Cardiac septum (tissue), 1 donor: ENCODE measurements around the gene SLC35G3. TPM values are rescaled to one million over a fixed set of nuclear protein-coding genes. Genes with fewer than 3 reads are reported as not detected.
A peak's percentile ranks its signal among the peaks of the same experiment; 100 is the strongest.
"Not testable (repeated sequence)": the region's sequence is repeated elsewhere in the genome, so short reads cannot be mapped to it uniquely, and the experiment has no call there.

ENCODE experiments used
- DNase-seq: peaks from one replicate; pipeline ENCODE4 v3.0.0-alpha.2; 2020; ENCODE audit warnings: low spot score
- intact Hi-C: fragments of 100-400 bp; cut with DNase I; formaldehyde crosslinking; loops from one replicate; pipeline ENCODE4 v1.14.0; 2022
- total RNA-seq: library from RNA; stranded (reverse); fragmentation: NEBNext Ultra II Directional; extraction: Animal tissue kit (Norgen Biotek cat#: 25700); gene quantifications from one replicate; pipeline ENCODE4 v1.2.1, GENCODE V29; 2021
- donor health status: DM: no; HTN: no; CAD: no.

SLC35G3 gene
- total RNA-seq, 1 donor from 2014 or later, result not detected

DNA sequence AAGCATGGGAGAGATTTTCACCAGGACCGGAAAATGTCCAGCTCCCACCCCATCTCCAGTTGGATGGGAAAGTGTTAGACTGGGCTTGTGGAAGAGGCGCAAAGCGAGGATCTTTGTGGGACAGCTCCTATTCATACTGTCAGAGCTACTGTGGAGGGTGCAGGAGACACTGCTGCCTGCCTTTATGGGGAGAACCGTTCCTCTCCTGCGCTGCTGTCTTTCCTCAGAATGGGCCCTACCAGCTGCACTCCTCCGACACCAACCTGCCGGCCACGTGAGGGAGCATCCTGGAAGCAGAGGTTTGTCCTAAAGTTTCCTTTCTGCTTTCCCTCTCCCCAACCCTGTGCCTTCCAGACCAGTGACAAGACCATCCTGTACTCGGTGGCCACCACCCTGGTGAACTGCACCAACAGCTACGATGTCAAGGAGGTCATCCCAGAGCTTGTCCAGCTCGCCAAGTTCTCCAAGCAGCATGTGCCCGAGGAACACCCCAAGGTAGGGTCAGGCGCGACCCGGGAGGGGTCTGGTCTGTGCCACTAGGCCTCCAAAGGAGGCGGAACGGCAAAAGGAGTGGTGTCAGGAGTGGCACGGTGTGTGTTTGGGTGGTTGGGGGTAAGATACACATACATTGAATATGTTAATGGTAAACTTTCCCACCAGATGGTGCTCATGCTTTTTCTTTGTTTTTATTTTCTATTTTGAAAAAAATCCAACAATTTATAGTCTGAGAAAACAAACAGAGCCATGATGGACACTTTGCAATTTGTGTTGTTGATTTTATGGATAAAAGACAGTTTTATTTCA, 23.0 kb downstream of the SLC35G3 start:
- DNase-seq, result no peak
- intact Hi-C loops, result loop anchor here (5.0 kb wide), 1 partner anchor 366 kb away; the partner anchor contains the start of gene SLFN12L

DNA sequence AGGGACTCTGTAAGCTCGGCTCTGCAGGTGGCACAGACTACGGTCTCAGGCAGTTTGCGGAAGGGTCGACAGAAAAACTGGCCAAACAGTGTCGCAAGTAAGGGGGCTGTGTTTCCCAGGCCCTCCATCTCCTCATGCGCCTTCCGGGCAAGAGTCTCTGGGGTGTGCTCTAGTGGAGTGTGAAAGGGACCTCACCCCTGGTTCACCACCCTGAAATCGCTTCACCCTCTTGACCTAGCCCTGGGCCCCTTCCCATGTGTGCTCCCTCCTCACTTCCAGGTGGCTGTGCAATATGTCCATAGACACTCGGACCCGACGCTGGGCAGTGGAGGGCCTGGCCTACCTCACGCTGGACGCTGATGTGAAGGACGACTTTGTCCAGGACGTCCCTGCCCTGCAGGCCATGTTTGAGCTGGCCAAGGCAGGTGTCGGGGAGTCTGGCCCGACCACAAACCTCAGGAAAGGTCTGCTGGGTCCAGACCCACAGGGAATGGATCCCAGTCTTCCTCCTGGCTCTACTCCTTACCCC, 24.3 kb downstream of the SLC35G3 start:
- DNase-seq, result no peak
- intact Hi-C loops, result loop anchor here (5.0 kb wide), 1 partner anchor 367 kb away; the partner anchor contains the start of gene SLFN12L

DNA sequence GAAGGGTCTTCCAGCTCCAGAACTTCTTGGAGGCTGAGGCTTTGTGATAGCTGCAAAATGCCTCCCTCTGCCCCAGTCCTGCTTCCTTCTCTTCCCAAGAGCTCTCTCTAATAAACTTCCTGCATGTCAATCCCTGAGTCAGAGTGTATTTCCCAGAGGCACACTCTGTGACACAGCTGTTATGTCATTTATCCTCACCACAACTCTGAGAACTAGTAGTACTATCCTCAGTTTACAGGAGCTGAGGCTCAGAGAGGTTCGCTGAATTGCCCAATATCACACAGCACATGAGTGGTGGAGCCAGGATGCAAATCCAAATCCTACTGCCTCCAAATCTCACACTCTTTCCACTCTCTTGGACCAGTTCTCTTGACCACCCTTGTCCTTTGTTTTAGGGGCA, 26.5 kb downstream of the SLC35G3 start:
- DNase-seq, result no peak
- intact Hi-C loops, result no loop called here

DNA sequence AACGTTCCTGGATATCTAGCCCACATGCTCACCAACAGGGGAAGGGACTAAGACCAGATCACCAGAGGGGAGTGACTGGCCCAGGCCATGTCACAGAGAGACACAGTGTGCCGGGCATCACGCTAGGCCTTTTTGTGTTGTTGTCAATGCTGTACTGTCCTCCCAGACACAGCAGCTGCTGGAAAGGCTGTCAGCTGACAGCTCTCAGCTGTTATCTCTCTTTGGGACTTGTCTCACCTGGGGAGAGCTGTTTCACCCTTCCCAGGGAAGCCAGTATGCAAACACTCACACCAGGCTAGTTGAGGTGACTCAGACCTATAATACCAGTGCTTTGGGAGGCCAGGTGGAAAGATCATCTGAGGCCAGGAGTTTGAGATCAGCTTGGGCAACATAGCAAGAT, 27.1 kb downstream of the SLC35G3 start:
- no peak for DNase-seq
- intact Hi-C loops, result no loop called here

DNA sequence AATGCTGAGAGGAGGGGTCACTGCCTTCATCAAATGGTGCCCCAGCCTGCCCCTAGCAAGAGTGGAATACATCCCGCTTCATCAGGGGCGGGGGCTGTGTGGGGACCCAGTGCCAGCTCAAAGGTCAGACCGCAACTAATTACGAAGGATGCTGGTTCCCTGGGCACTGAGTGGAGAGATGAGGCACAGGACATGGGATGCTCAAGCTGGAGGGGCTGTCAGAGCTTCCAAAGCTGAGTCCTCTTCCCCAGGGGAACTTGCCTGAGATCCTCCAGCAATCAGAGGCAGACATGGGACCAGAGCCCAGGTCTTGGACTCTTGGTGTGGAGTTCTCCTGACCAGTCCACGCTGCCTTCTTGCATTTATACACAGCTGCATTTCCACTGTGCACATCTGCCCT, 27.7 kb downstream of the SLC35G3 start:
- no peak for DNase-seq

DNA sequence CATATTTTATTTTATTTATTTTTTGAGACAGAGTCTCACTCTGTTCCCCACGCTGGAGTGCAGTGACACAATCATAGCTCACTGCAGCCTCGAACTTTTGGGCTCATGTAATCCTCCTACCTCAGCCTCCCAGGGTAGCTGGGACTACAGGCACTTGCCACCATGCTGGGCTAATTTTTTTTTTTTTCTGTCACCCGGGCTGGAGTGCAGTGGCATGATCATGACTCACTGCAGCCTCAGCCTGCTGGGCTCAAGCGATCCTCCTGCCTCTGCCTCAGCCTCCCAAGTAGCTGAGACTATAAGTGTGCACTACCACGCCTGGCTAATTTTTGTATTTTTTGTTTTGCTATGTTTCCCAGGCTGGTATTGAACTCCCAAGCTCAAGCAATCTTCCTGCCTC, 29.5 kb downstream of the SLC35G3 start:
- DNase-seq, result no peak
- intact Hi-C loops, result no loop called here

More for the DNA sequence above, 27.7 kb downstream of the SLC35G3 start:
- intact Hi-C loops, result no loop called here

DNA sequence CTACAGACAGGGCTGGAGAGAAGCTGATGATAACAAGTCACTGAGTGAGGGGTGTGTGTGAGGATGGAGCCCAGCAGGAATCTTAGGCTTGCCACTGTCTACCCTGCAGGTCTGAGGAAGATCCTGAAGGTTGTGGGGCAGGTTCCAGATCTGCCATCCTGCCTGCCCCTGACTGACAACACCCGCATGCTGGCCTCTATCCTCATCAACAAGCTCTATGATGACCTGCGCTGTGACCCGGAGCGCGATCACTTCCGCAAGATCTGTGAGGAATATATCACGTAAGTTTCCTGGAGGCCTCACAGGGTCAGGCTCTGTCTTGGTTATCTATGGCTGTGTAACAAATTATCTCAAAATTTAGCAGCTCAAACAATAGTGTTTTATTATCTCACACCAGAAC, 30.3 kb downstream of the SLC35G3 start:
- DNase-seq, result no peak
- intact Hi-C loops, result no loop called here

DNA sequence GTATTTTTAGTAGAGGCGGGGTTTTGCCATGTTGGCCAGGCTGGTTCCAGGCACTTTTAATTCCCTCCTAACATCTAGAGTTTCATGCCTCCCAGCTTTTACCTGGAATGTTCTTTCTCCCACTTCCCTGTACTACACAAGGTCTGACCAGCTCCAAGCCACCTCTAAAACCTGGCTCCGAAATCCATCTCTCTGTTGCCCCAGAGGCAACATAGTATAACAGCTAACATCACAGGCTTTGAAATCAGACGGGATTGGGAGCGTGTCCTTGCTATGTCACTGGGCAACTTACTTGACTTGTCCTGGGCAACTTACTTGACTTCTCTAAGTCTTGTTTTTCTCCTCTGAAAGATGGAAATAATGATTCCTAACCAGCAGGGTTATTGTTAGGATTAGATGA, 31.4 kb downstream of the SLC35G3 start:
- intact Hi-C loops, result no loop called here
- DNase-seq, result no peak

DNA sequence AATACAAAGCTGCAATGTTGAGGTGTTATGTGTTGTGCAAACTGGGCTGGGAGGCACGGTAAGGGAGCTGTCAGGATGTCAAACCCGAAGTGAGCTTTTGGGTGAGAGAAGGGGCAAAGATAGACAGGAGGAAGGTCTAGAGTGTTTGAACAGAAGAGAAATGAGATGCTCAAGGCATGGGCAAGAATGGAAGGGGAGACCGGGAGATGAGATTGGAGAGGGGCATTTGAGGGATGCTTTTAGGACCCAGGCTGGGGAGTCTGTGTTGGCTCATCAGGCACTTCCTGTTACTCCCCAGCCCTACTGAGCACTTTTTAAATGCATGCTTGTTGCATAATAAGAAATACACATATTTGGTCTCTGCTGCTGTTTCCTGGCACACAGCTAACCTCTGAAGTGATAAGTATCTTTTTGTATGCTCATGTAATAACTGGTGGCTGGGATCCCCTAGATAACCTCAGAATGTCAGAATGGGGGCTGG, 32.9 kb downstream of the SLC35G3 start:
- no peak for DNase-seq
- intact Hi-C loops, result no loop called here

DNA sequence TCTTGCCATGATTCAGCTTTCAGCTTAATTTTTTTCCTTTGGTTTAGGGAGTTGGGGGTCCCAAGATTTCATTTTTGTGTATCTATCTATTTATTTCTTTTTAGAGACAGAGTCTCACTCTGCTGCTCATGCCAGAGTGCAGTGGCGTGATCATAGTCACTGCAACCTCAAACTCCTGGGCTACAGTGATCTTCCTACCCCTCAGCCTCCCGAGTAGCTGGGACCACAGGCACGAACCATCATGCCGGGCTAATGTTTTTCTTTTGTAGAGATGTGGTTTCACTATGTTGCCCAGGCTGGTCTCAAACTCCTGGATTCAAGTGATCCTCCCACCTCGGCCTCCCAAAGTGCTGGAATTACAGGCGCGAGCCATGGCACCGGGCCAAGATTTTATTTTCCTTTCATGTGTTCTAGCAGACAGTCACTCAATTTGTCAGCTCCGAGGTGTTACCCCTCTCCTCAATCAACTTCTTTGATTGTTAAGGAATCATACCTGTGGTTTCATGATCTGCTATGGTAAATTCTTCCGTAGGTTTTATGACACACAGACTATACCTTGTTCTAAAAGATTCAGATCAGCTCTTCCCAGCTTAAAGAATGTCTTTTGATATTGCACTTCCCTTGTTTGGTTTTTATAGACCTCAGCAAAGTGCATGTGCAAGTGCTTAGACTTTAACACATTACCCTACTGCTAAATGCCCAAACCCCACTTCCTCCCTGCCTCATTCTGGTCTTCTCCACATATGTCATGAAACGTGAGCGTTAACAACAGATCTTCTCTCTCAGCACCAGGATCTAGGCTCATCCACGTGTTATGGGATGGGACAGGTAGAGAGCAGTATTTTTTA, 33.6 kb downstream of the SLC35G3 start:
- intact Hi-C loops, result no loop called here
- peak; percentile 39 for DNase-seq

DNA sequence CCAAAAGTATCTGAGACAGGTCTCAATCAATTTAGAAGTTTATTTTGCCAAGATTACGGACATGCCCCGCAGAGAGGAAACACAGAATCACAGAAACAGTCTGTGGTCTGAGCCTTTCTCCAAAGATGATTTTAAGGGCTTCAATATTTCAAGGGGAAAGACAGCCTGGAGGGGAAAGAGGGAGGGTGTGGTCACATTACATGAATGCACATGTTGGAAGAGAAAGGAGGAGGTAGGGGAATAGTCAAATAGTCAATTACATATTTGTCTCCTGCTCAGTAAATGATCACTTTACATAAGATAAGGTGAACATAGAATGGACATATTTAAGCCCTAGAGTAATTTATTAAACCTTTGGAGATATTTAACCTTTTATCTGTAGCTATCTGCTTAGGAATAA, 34.3 kb downstream of the SLC35G3 start:
- intact Hi-C loops, result no loop called here

DNA sequence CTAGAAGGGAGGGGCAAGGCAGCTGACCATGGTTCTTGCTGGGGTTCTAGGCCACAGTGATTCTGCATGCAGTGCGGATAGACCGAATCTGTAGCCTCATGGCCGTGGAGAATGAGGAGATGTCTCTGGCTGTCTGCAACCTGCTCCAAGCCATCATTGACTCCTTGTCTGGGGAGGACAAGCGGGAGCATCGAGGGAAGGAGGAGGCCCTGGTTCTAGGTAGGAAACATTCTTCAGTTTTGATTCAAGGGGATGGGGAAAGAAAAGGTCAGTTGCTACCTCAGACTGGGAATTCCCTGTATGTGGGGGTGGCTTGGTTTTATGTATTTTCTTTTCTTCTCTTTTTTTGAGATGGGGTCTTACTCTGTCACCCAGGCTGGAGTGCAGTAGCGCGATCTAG, 38.9 kb downstream of the SLC35G3 start:
- DNase-seq, result no peak
- intact Hi-C loops, result no loop called here

More for the DNA sequence above, 34.3 kb downstream of the SLC35G3 start:
- DNase-seq, result no peak

DNA sequence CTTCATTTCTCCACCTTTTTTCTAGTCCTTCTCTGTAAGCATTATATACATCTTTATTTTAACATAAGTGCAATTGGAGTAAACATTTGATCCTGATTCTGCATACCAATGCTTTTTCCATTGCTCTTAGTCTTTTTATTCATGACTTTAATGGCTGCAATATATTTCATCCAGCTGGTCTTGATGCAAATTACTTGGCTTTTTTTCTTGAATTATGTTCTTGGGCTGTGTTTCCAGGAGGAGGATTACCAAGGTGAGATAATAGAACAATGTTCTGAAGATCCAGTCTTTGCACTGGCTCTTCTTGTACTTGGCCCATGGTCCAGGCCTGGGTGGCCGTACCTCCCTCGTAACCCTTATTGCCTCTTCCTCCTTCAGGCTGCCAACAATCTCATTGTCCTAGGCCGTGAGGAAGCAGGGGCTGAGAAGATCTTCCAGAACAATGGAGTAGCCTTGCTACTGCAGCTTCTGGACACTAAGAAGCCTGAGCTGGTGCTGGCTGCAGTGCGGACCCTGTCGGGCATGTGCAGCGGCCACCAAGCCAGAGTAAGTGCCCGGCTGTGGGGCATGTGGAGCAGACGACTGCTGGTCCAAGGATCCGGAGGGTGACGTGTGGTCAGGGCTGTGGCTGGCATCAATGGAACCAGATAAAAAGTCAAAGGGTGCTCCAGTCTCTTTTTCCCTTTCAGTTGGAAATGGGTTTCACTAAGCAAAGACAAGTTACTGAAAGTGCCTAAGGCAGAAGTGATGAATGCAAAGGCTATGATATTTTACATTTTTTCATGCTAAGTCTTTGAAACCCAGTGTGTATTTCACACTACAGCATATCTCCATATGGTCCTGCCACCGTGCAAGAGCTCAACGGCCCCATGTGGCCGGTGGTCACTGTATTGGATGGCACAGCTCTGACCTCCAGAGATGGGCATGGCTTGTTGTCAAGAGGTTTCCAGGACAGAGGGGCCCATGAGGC, 39.7 kb downstream of the SLC35G3 start:
- intact Hi-C loops, result no loop called here
- DNase-seq, result peak; percentile 74

DNA sequence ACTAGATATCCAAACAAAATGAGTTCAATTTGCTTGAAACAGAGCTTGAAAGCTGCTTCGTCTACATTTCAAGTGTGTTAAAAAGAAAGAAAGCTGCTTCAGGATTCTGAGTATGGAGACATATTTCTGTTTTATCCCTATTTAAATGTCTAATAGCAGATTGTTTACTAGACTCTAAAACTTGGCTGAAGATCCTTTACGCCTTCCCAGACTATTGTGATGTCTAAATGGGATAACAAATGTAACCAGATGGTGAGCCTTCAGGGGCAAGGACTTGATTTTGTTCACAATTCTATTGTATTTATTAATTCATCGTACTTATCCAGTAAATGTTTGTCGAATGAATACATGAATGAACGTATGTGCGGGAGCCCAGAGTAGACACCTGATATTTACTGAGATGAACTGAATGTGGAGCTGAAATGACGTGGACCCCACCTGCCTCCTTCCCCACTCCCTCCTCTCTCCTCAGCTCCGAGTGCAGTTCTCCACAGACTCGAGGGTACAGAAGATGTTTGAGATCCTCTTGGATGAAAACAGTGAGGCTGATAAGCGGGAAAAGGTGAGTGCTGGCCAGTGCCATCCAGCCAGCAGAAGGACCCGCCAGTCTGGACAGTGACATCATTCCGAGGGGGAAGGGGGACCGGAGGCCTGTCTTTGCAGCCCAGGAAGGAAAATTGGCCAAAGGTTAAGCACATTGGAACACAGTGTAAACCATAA, 41.6 kb downstream of the SLC35G3 start:
- DNase-seq, result no peak
- intact Hi-C loops, result no loop called here

DNA sequence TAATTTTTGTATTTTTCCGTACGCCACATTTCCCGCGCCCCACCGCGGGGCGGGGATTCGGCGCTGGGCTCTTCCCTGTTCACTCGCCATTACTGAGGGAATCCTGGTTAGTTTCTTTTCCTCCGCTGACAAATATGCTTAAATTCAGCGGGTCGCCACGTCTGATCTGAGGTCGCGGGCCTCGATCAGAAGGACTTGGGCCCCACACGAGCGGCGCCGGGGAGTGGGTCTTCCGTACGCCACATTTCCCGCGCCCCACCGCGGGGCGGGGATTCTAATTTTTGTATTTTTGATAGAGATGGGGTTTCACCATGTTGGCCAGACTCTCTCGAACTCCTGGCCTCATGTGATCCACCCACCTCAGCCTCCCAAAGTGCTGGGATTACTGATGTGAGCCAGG, 43.1 kb downstream of the SLC35G3 start:
- DNase-seq, intact Hi-C loops: not testable (repeated sequence)

DNA sequence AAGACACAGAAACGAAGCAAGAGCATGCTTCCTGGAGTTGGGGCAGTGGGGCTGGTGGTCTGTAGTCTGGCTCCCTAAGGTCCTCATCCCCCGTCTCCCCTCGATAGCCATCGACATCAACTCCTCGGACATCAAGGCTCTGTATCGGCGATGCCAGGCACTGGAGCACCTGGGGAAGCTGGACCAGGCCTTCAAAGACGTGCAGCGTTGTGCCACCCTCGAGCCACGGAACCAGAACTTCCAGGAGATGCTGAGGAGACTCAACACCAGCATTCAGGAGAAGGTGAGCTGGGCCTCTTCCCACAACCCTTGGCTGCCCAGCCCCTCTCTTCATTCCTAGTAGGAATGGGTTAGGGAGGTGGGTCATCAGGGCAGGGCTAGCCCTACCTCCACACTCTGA, 44.3 kb downstream of the SLC35G3 start:
- intact Hi-C loops, result no loop called here

DNA sequence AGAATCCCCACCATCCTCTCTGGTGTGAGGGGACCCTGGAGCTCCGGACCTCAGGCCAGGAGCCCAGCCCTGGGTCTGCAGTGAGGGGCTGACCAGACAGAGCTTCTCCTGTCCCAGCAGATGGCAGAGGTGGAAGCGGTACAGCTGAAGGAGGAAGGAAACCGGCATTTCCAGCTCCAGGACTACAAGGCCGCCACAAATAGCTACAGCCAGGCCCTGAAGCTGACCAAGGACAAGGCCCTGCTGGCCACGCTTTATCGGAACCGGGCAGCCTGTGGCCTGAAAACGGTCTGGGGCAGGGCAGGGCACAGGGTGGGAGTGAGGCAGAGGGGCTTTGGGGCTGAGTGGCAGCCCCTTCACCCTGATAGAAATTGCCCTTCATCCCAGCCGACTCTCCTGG, 46.0 kb downstream of the SLC35G3 start:
- intact Hi-C loops, result no loop called here

More for the DNA sequence above, 44.3 kb downstream of the SLC35G3 start:
- no peak for DNase-seq

DNA sequence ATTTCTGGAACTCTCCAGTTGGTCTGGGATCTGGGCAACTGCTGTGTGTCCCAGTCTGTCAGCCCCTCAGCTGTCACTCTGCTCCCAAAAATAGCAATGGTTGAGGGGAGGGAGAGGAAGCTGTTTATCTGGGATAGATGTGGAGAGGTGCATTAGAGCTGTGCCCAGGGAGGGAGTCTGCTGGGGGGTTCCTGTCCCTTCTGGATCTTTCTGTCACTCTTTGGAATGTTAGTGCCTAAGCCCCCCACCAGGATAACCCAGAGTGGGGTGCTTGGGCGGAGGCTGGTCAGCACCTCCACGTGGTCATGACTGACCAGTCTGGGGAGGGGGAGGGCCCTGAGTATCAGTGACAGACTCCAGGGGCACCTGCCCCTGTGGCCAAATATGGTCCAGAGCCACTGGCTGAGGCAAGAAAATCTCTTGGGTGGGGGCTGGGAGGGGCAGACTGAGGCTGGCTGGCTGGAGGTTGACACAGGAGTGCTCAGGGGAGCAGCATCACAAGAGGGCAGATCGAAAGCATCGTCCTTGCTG, 46.8 kb downstream of the SLC35G3 start, which contains the start of gene UNC45B:
UNC45B (plus strand) TSS at position 443 of the 531 bp plus-strand sequence. CDS start 447 bp downstream, outside the sequence.
- DNase-seq, result peak; percentile 87
- intact Hi-C loops, result no loop called here

More for the DNA sequence above, 46.0 kb downstream of the SLC35G3 start:
- no peak for DNase-seq
